Measurements from ENCODE around the gene GSPT1. TPM values are rescaled to one million over a fixed set of nuclear protein-coding genes. Genes with fewer than 3 reads are reported as not detected.

The GSPT1 gene
- total RNA-seq, 1 donor from 2014 or later = 86.6 TPM

DNA sequence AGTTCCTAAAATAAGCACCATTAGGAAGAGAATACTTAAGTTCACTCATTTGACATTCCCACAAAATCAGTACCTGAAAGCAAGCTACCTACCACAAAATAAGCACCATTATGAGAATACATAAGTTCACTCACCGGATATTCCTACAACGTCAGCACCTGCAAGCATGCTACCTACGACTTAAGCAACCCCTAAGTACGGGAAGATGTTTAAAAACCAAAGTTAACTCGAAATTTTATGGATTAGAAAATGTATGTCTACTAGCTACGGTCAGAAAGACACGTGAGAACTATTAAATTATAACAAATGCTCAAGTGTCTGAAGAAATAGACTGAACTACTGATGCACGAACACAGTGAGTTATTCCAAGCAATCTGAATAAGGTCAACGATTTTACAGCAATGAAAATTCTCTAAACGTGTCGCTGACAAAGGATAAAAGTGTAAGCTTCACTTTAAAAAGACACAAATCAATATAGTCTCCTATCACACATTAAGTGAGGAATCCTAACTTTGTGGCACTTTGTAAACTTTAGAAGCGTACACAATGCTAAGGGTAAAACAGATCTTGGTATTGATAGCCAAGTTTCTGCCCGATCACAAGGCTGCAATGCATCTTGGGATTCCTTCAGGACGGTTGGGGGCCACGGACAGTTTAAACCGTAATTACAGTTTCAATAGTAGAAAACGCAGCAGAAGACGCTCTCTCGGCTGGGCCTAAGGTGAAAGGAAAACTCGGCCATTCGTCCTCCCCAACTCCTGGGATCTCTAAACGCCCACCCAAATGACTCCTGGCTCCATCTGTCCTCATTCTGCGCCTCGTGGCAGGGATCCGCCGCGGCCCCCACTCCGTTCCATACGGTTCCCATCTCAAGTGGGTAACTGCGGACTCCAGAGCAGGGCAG, 1.3 kb downstream of the GSPT1 start:
- intact Hi-C loops (cut with DNase I) = loop anchor here (10.0 kb wide), 1 partner anchor 890 kb away; the partner anchor contains the start of gene CPPED1
- no peak for DNase-seq (ENCODE audit: low spot score)

DNA sequence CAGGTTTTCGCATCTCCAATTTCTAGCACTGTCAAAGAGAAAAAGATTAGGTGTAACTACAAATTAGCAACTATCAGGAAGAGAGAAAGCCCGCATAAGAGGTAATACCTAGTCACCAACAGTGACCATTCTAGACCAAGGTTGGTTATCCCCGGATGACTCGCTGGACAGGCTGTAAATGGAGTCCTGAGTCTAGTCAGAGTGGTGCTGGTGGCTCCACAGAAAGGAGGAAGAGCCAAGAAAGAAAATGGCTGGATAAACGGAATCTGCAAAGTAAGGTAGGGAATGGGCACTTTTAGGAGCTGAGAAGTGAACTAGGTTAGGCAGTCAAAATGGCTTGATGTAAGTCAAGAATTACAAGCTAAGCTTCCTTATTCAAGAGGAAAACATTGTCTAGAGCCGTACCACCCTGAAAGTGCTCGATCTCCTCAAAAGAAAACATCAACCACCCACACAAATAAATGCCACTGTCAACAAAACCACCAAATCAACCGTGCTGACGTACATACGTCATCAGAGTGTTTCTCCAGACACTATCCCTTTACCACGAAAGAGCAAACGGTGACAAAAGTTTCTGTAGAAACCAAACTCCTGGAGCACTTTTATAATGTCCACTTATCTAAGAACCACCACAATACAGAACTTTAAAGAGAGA, 2.2 kb downstream of the GSPT1 start:
- intact Hi-C loops (cut with DNase I) = loop anchor here (10.0 kb wide), 1 partner anchor 891 kb away; the partner anchor contains the start of gene CPPED1
- no peak for DNase-seq (ENCODE audit: low spot score)

DNA sequence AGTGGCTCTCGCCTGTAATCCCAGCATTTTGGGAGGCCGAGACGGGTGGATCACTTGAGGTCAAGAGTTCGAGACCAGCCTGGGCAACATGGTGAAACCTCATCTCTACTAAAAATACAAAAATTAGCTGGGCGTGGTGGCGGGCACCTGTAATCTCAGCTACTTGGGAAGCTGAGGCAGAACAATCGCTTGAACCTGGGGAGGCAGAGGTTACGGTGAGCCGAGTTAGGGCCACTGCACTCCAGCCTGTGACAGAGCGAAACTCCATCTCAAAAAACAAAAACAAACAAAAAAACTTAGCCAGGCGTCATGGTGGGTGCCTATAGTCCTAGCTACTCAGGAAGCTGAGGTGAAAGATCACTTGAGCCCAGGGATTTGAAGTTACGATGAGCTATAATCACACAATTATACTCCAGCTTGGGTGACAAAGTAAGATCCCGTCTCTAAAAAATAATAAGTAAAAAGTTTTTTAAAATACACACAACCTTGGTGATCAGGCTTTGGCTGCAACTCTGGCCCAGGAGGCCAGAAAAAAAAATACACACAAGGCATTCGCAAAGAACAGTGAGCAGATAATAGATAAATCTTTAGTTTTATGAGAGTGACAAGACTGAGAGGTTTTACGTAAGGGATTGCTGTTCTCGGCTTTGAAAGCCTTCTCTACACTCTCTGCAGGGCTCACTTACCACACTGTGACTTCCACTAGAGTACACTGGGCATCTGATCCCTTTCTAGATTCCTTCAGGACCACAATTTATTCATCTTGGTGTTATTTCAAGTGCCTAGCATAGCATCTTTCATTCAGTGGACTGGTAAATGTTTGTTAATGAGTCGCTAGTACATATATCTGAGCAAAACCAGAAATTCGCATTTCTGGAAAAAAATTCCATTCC, 5.9 kb downstream of the GSPT1 start:
- intact Hi-C loops (cut with DNase I) = loop anchor here (10.0 kb wide), 1 partner anchor 895 kb away; the partner anchor contains the start of gene CPPED1
- no peak for DNase-seq (ENCODE audit: low spot score)

- intact Hi-C loops (cut with DNase I) = no loop called here
- no peak for DNase-seq (ENCODE audit: low spot score)
Measured at GRCh38 chr16:11907160-11907970, 8.4 kb downstream of the GSPT1 start.

- DNase-seq (ENCODE audit: low spot score) = no peak
- intact Hi-C loops (cut with DNase I) = no loop called here
Measured at GRCh38 chr16:11903906-11904305, 11.8 kb downstream of the GSPT1 start.

- no peak for DNase-seq (ENCODE audit: low spot score)
- intact Hi-C loops (cut with DNase I) = no loop called here
Measured at GRCh38 chr16:11901091-11901490, 14.7 kb downstream of the GSPT1 start.

DNA sequence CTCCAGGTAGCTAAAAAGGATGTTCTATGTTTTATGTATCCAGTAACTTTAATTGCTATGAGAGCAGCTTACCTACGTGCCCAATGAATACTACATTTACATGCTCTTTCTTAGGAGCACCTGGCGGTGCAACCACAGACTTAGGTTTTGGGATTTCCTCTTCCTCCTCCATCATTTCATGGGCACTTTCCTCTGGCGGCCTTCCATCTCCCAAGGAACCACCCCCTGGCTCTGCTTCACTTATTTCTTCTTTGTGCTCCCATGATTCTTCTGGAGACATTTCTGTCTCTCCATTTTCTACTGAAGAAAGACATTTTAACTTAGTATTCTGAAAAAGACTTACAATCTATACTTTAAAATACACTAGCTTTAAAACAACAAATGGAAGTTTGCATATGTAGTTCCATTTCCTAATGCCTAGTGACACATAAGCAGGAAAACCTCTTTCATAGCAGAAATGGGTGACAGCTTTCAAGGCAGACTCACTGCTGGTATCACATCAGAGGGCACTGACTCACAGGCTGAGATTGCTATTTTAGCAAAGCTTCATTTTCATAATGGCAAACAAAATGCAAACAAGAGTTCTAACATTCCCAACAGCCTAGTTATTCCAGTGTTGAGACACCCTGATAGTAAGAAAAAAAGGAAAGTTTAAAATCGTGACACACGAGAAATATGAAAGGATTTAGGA, 19.1 kb downstream of the GSPT1 start:
- DNase-seq (ENCODE audit: low spot score) = no peak
- intact Hi-C loops (cut with DNase I) = no loop called here

DNA sequence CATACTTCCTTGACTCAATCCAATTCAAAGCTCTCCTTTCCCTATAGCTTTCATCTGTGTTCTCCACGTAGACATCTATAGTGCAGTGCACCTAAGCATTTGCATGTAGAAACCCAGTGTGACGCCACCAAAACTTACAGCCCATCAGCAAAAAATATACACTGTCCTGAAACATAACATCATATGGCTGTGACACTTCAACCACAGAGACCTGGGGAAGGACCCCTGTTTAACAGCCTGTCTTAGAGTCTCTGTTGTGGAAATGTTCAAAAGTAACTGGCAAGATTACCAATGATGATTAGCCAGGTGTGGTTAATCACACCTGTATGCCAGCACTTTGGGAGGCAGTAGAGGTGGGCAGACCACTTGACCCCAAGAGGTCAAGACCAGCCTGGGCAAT, 22.2 kb downstream of the GSPT1 start:
- intact Hi-C loops (cut with DNase I) = no loop called here
- DNase-seq (ENCODE audit: low spot score) = no peak

DNA sequence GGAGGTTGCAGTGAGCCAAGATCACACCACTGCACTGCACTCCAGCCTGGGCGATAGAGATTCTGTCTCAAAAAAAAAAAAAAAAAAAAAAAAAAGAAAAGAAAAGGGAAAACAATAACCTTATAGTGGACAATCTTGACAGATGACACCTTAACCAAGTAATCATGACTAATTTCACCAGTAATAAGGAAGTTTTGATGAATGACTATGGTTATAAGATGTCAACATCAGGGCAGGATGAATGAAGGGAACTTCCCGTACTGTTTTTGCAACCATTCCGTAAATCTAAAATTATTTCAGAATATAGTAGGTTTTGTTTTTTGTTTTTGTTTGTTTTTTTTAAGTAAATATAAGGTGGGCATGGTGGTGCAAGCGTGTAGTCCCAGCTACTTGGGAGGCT, 23.0 kb downstream of the GSPT1 start:
- intact Hi-C loops (cut with DNase I) = no loop called here
- no peak for DNase-seq (ENCODE audit: low spot score)

DNA sequence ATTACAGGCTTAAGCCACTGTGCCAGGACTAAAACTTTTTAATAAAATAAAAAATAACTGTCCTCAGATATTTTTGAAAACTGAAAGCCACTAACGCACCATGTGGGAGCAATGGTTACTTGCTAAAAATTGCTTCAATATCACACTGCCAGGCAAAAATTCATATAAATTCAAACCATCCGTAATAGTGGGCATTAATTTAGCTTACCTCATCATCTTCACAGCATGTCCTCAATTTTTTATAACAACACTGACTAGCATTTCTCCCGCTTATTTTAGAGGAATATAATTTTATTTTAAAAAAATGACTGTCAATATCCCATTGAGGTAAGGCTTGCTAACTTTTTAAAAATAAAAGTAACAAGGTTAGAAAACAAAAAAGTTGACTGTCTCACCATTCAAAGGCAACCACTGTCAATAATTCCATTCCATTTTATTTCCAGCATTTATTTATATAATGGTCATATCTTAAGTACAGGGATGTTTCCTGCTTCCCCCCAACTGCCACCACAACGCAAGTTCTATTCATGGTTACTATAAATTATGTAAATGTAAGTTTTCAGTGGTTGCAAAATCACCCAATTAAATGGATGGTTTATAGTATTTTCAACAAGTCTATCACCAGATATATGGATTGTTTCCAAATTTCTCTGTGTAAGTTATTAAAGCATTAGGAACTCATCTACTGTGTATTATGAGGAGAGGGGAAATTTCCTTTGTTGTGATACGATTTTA, 25.4 kb downstream of the GSPT1 start:
- no peak for DNase-seq (ENCODE audit: low spot score)

GRCh38 chr16:11886881-11887280, 28.9 kb downstream of the GSPT1 start:
- no peak for DNase-seq (ENCODE audit: low spot score)
- intact Hi-C loops (cut with DNase I) = no loop called here

More for the DNA sequence above, 25.4 kb downstream of the GSPT1 start:
- intact Hi-C loops (cut with DNase I) = no loop called here

DNA sequence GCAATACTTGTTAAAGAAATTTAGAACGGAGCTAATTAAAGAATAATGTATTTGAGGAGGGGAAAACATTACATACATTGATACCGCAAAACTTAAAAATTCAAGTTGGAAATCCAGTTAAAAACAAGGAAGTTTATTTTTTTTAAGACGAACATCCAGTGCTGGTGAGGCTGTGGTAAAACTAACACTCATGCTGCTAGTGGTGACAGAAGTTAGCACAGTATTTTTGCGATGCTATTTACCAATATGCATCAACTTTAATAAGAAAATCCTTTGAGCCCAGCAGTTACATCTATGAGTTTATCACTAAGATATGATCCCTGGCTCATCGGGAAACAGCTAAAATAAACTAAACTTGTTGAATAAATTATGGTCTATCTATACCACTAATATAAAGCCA, 31.7 kb downstream of the GSPT1 start:
- intact Hi-C loops (cut with DNase I) = no loop called here
- no peak for DNase-seq (ENCODE audit: low spot score)

DNA sequence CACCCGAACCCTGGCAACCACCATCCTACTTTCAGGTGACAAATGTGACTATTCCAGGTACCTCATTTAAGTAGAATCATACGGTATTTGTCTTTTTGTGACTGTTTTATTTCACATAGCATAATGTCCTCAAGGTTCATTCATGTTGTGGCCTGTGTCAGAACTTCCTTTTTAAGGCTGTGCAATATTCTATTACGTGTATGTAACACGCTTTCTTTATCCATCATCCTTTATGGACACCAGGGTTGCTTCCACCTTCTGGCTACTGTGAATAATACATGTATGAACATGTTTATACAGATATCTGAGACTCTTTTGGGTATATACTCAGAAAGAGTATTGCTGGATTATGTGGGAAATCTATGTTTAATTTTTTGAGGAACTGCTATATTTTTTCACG, 35.7 kb downstream of the GSPT1 start:
- intact Hi-C loops (cut with DNase I) = no loop called here
- DNase-seq (ENCODE audit: low spot score) = no peak

- intact Hi-C loops (cut with DNase I) = loop anchor here (10.0 kb wide), 1 partner anchor 187 kb away; no protein-coding TSS in a partner anchor
- DNase-seq (ENCODE audit: low spot score) = no peak
Measured at GRCh38 chr16:11877374-11877773, 38.4 kb downstream of the GSPT1 start.

DNA sequence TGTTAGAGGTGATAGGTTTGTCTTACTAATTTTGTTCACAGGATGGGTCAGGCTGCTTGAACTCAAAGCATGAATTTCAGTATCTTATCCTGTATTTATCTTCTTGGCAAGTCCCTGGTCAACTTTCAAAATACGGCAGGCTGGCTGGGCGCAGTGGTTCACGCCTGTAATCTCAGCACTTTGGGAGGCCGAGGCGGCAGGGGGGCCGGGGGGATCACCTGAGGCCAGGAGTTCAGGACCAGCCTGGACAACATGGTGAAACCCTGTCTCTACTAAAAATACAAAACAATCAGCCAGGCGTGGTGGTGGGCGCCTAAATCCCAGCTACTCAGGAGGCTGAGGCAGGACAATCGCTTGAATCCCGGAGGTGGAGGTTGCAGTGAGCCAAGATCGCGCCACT, 39.5 kb downstream of the GSPT1 start:
- DNase-seq (ENCODE audit: low spot score) = no peak
- intact Hi-C loops (cut with DNase I) = loop anchor here (10.0 kb wide), 1 partner anchor 188 kb away; no protein-coding TSS in a partner anchor

- DNase-seq (ENCODE audit: low spot score) = no peak
- intact Hi-C loops (cut with DNase I) = loop anchor here (10.0 kb wide), 1 partner anchor 189 kb away; no protein-coding TSS in a partner anchor
Measured at GRCh38 chr16:11875721-11876120, 40.0 kb downstream of the GSPT1 start.

- DNase-seq (ENCODE audit: low spot score) = no peak
- intact Hi-C loops (cut with DNase I) = loop anchor here (10.0 kb wide), 1 partner anchor 194 kb away; no protein-coding TSS in a partner anchor
Measured at GRCh38 chr16:11871193-11871592, 44.6 kb downstream of the GSPT1 start.

Data from cardiac septum (tissue), 1 donor.